ENCODE measurements around the gene TYW1. TPM values are rescaled to one million over a fixed set of nuclear protein-coding genes. Genes with fewer than 3 reads are reported as not detected.
"Not testable (repeated sequence)": the region's sequence is repeated elsewhere in the genome, so short reads cannot be mapped to it uniquely, and the experiment has no call there.

TYW1 gene
- total RNA-seq, 2 experiments from 2014 or later: 16.6 to 17.5 TPM

GRCh38 chr7:67259363-67259762 is 262.7 kb downstream of the TYW1 start:
- POLR2A ChIA-PET; H3K4me3 Mint-ChIP-seq; ATAC-seq; CTCF ChIA-PET; H3K27me3 Mint-ChIP-seq; intact Hi-C loops (cut with micrococcal nuclease); H3K9me3 Mint-ChIP-seq; DNase-seq; H3K27ac Mint-ChIP-seq; H3K4me1 Mint-ChIP-seq (ENCODE audit: low read depth): not testable (repeated sequence)
- H3K36me3 Mint-ChIP-seq (ENCODE audit: low read depth): peaks cover 20% of the 10 kb centered on the region

GRCh38 chr7:67260166-67260586 is 263.5 kb downstream of the TYW1 start:
- peak overlapping the region; percentile 20 for H3K27ac Mint-ChIP-seq
- CTCF ChIA-PET; H3K9me3 Mint-ChIP-seq; H3K27me3 Mint-ChIP-seq; POLR2A ChIA-PET; intact Hi-C loops (cut with micrococcal nuclease); H3K4me3 Mint-ChIP-seq; H3K4me1 Mint-ChIP-seq (ENCODE audit: low read depth); ATAC-seq: not testable (repeated sequence)
- peak; percentile 40 for DNase-seq
- peaks cover 21% of the 10 kb centered on the region for H3K36me3 Mint-ChIP-seq (ENCODE audit: low read depth)

GRCh38 chr7:67264000-67264399 is 267.4 kb downstream of the TYW1 start:
- H3K27me3 Mint-ChIP-seq; ATAC-seq; CTCF ChIA-PET; H3K9me3 Mint-ChIP-seq; H3K4me1 Mint-ChIP-seq (ENCODE audit: low read depth); DNase-seq; H3K4me3 Mint-ChIP-seq; H3K27ac Mint-ChIP-seq; intact Hi-C loops (cut with micrococcal nuclease): not testable (repeated sequence)
- POLR2A ChIA-PET: interaction anchor here (0.6 kb wide), 1 partner anchor 215 kb away, joined by 3 read pairs; no protein-coding TSS in a partner anchor
- H3K36me3 Mint-ChIP-seq (ENCODE audit: low read depth): peaks cover 20% of the 10 kb centered on the region

GRCh38 chr7:67266070-67266469 is 269.4 kb downstream of the TYW1 start:
- H3K4me3 Mint-ChIP-seq; H3K27me3 Mint-ChIP-seq; intact Hi-C loops (cut with micrococcal nuclease); DNase-seq; CTCF ChIA-PET; H3K27ac Mint-ChIP-seq; ATAC-seq; POLR2A ChIA-PET; H3K9me3 Mint-ChIP-seq; H3K4me1 Mint-ChIP-seq (ENCODE audit: low read depth): not testable (repeated sequence)
- H3K36me3 Mint-ChIP-seq (ENCODE audit: low read depth): peaks cover 11% of the 10 kb centered on the region

GRCh38 chr7:67267914-67268313 is 271.3 kb downstream of the TYW1 start:
- H3K36me3 Mint-ChIP-seq (ENCODE audit: low read depth): peaks cover 8% of the 10 kb centered on the region
- no peak overlapping the region for H3K4me3 Mint-ChIP-seq
- no peak for TF ChIP-seq CTCF (IDR thresholded peaks at IDR 0.05)
- H3K27me3 Mint-ChIP-seq: no peaks in the 10 kb centered on the region
- POLR2A ChIA-PET: no interaction called here
- intact Hi-C loops (cut with micrococcal nuclease): no loop called here
- H3K4me1 Mint-ChIP-seq (ENCODE audit: low read depth): no peaks in the 10 kb centered on the region
- CTCF ChIA-PET: no interaction called here
- DNase-seq: no peak
- H3K9me3 Mint-ChIP-seq: peaks cover 2% of the 10 kb centered on the region
- no peak for ATAC-seq
- no peak overlapping the region for H3K27ac Mint-ChIP-seq

GRCh38 chr7:67269916-67270315 is 273.3 kb downstream of the TYW1 start:
- H3K36me3 Mint-ChIP-seq (ENCODE audit: low read depth); H3K27me3 Mint-ChIP-seq; CTCF ChIA-PET; H3K27ac Mint-ChIP-seq; H3K4me3 Mint-ChIP-seq; H3K4me1 Mint-ChIP-seq (ENCODE audit: low read depth); ATAC-seq; H3K9me3 Mint-ChIP-seq; intact Hi-C loops (cut with micrococcal nuclease); DNase-seq; POLR2A ChIA-PET: not testable (repeated sequence)

Small RNAs within 50 kb of the gene (microRNA-seq; reads per million reads assigned to microRNA genes)
- not detected for gene MIR4650-1 (ENCODE audit: borderline microRNAs expressed, borderline replicate concordance)

Other genes with a start within 250 kb of the TYW1 start
- 10 to 100 TPM; 66.7 to 76.1 TPM for gene TMEM248, start 75.6 kb upstream of the TYW1 start, total RNA-seq
- gene SBDS, start 1.2 kb upstream of the TYW1 start, total RNA-seq: 10 to 100 TPM; 63.7 to 63.9 TPM